Measurements from ENCODE around the gene ANO9. TPM values are rescaled to one million over a fixed set of nuclear protein-coding genes. Genes with fewer than 3 reads are reported as not detected.

The ANO9 gene
- total RNA-seq, 4 donors from 2014 or later: 0.59 to 8.2 (median 1.1) TPM

DNA sequence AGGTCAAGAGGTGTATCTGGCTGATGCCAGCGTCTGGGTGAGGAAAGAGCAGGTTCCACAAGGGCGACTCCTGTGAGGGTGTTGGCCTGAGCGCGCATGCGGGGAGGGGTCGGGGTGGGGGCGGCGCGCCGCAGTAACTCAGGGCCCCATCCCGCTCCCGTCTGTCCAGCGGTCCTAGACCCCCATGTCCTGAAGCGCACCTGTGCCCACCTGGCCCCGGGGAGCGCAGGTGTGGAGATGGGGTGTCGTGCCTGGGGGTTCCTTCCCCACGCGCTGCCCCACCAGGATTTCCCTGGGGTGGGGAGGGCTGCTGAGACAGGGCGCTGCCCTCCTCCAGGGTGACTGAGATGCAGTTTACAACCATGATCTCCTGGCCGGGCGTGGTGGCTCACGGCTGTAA lies 44.4 kb upstream of the ANO9 start:
- no peaks in the 10 kb centered on the region for H3K27me3 ChIP-seq
- H3K9me3 ChIP-seq: no peaks in the 10 kb centered on the region
- H3K4me1 ChIP-seq: no peaks in the 10 kb centered on the region
- H3K4me3 ChIP-seq: no peak overlapping the region
- TF ChIP-seq, protein P1, sequence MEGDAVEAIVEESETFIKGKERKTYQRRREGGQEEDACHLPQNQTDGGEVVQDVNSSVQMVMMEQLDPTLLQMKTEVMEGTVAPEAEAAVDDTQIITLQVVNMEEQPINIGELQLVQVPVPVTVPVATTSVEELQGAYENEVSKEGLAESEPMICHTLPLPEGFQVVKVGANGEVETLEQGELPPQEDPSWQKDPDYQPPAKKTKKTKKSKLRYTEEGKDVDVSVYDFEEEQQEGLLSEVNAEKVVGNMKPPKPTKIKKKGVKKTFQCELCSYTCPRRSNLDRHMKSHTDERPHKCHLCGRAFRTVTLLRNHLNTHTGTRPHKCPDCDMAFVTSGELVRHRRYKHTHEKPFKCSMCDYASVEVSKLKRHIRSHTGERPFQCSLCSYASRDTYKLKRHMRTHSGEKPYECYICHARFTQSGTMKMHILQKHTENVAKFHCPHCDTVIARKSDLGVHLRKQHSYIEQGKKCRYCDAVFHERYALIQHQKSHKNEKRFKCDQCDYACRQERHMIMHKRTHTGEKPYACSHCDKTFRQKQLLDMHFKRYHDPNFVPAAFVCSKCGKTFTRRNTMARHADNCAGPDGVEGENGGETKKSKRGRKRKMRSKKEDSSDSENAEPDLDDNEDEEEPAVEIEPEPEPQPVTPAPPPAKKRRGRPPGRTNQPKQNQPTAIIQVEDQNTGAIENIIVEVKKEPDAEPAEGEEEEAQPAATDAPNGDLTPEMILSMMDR (IDR thresholded peaks at IDR 0.05): no peak
- no peak for TF ChIP-seq POLR2A (IDR thresholded peaks at IDR 0.05)
- no peak overlapping the region for H3K27ac ChIP-seq
- no peak for DNase-seq
- intact Hi-C loops (cut with DNase I; ENCODE audit: low total_unique reads): no loop called here
- no peaks in the 10 kb centered on the region for H3K36me3 ChIP-seq

DNA sequence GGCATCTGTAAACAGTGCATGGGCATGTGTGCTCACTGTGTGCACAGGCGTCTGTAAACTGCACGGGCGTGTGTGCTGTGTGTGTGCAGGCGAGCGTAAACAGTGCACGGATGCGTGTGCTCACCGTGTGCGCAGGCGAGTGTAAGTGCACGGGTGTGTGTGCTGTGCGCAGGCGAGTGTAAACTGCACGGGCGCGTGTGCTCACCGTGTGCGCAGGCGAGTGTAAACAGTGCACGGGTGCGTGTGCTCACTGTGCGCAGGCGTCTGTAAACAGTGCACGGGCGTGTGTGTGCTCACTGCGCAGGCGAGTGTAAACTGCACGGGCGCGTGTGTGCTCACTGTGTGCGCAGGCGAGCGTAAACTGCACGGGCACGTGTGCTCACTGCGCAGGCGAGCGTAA lies 42.8 kb upstream of the ANO9 start:
- Histone ChIP-seq H3K36me3 (no peaks in the 10 kb centered on the region), H3K4me3 (no peak overlapping the region), H3K9me3 (no peaks in the 10 kb centered on the region), H3K27me3 (no peaks in the 10 kb centered on the region), H3K27ac (no peak overlapping the region), H3K4me1 (no peaks in the 10 kb centered on the region)
- DNase-seq: no peak
- no peak for TF ChIP-seq POLR2A (IDR thresholded peaks at IDR 0.05)
- TF ChIP-seq, protein P1 (IDR thresholded peaks at IDR 0.05): no peak
- intact Hi-C loops (cut with DNase I; ENCODE audit: low total_unique reads): no loop called here

DNA sequence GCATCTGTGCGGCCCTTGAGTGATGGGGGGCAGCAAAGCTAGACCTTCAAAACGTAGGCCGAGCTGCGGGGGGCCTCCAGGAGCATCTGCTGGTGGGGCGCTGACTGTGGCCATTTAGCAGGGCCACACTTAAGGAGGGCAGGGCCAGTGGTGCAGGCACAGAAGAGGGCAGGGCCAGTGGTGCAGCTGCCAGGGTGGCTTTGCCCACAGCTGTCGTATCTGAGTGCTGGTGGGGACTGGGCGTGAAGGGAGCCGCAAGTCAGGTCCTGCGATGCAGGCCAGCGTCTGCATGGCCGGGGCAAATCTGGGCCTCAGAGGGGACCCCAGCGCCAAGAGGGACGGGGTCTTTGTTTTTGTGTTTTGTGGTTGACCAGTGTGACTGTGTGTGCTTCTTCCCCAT lies 37.5 kb upstream of the ANO9 start:
- Histone ChIP-seq H3K27me3 (no peaks in the 10 kb centered on the region), H3K27ac (no peak overlapping the region), H3K36me3 (no peaks in the 10 kb centered on the region), H3K4me1 (no peaks in the 10 kb centered on the region), H3K4me3 (no peak overlapping the region), H3K9me3 (no peaks in the 10 kb centered on the region)
- no peak for DNase-seq
- TF ChIP-seq, protein P1 (IDR thresholded peaks at IDR 0.05): no peak
- TF ChIP-seq POLR2A (IDR thresholded peaks at IDR 0.05): no peak
- intact Hi-C loops (cut with DNase I; ENCODE audit: low total_unique reads): no loop called here

DNA sequence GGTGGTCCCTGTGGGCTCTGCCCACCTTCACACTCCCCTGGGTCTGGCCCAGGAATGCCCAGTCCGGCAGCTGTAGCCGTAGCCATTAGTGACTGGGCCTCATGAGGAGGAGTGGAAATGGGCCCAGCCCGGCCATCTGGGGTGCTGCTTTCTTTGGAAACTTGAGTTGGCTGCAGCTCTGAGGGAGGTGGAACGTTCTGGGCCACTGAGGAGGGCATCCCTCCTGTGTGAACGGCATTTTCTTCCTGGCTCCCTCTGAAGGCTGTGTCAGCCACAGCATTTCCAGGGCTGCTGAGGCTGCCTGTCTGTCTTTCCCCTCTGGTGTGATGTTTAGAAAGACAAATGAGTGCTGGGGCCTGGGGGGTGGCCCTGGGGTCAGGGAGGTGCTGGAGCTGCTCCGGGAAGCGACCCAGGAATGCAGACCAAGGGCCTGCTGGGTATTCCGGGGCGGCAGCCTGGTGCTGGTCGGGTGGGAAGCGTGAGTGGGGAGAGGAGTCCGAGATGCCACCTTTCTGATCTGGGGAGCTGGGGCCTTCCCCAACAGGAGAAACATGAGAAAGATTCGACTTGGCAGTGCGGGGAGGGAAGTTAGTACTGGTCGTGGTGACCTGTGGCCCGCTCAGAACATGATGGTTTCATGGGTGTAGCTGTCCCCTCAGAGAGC lies 35.4 kb upstream of the ANO9 start:
- Histone ChIP-seq H3K4me1 (no peaks in the 10 kb centered on the region), H3K27me3 (no peaks in the 10 kb centered on the region), H3K36me3 (no peaks in the 10 kb centered on the region), H3K9me3 (no peaks in the 10 kb centered on the region), H3K27ac (no peak overlapping the region), H3K4me3 (no peak overlapping the region)
- intact Hi-C loops (cut with DNase I; ENCODE audit: low total_unique reads): no loop called here
- DNase-seq: no peak
- TF ChIP-seq, protein P1 (IDR thresholded peaks at IDR 0.05): no peak
- no peak for TF ChIP-seq POLR2A (IDR thresholded peaks at IDR 0.05)

DNA sequence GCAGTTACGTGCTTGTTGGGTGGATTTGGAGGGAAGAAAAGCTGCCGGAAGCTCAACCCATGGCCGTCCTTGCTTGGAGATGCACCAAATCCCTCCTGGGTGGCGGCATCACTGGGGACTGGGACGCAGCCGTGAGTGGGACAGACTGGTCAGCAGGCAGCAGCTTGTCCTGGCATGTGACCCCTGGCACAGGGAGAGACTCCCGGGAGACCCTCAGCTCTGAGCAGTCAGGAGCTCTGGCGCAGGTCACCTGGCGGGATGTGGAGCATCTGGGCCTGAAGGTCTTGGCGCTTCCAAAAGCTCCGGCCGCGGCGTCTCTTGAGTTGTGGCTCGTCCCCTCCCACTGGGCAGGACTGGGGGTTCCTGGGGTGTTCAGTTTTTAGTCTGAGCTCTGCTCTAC lies 34.6 kb upstream of the ANO9 start:
- no peak for TF ChIP-seq POLR2A (IDR thresholded peaks at IDR 0.05)
- TF ChIP-seq, protein P1 (IDR thresholded peaks at IDR 0.05): no peak
- H3K4me1 ChIP-seq: no peaks in the 10 kb centered on the region
- no peaks in the 10 kb centered on the region for H3K9me3 ChIP-seq
- no peak overlapping the region for H3K4me3 ChIP-seq
- H3K36me3 ChIP-seq: no peaks in the 10 kb centered on the region
- no peak for DNase-seq
- intact Hi-C loops (cut with DNase I; ENCODE audit: low total_unique reads): no loop called here
- no peaks in the 10 kb centered on the region for H3K27me3 ChIP-seq
- H3K27ac ChIP-seq: no peak overlapping the region
